K562 (cell line): ENCODE measurements around the gene ACSL5. TPM values are rescaled to one million over a fixed set of nuclear protein-coding genes. Genes with fewer than 3 reads are reported as not detected.

ENCODE experiments used
- CHD7 ChIP-seq: fragments of 200-600 bp; sonication (generic); IDR thresholded peaks from one replicate; pipeline ENCODE4 v1.6.1; 2012; ENCODE audit warnings: mild to moderate bottlenecking, low read depth, low read length, inconsistent platforms
- HNRNPK ChIP-seq: fragments of 200-400 bp; formaldehyde crosslinking; IDR thresholded peaks from one replicate; pipeline ENCODE4 v1.6.1; 2018; ENCODE audit warnings: mild to moderate bottlenecking, low read depth, low read length; ENCODE audit not compliant: poor library complexity, severe bottlenecking
- MLLT1 ChIP-seq, 2 experiments: fragments of 450-650 bp; IDR thresholded peaks; 2 replicates each; pipeline ENCODE4 v1.6.1; 2016
- MTF1 ChIP-seq: fragments of 250-450 bp; sonication (Bioruptor Pico); IDR thresholded peaks from 2 replicates; pipeline ENCODE4 v1.9.0; 2021; ENCODE audit warnings: moderate library complexity, mild to moderate bottlenecking, inconsistent platforms, borderline replicate concordance
- PTRF ChIP-seq: fragments of 450-650 bp; IDR thresholded peaks from 2 replicates; pipeline ENCODE4 v1.6.1; 2016; ENCODE audit warnings: mild to moderate bottlenecking, missing genetic modification characterization, missing compliant biosample characterization
- SETDB1 ChIP-seq: IDR thresholded peaks from one replicate; pipeline ENCODE4 v1.6.1; 2012; ENCODE audit warnings: low read length, control low read depth, inconsistent platforms
- ZNF280B ChIP-seq: fragments of 250-450 bp; sonication (Bioruptor Pico); IDR thresholded peaks from 2 replicates; pipeline ENCODE4 v1.5.1; 2021; ENCODE audit warnings: mild to moderate bottlenecking
- ZNF324 ChIP-seq: fragments of 250-450 bp; sonication (Bioruptor Pico); IDR thresholded peaks from 2 replicates; pipeline ENCODE4 v1.4.0; 2020; ENCODE audit warnings: mild to moderate bottlenecking
- polyA plus RNA-seq, 8 experiments: library from polyadenylated mRNA; depleted of rRNA in 4 of 8; stranded (reverse) in 5 of 8; unstranded in 3 of 8; fragments of >200 nt; fragmentation: Nextera tagmentation in 2 of 8; fragmentation: Illumina TruSeq in 1 of 8; extraction: Ambion mirVana in 2 of 8; extraction: Trizol in 1 of 8; gene quantifications; 2 replicates each; pipeline versions ENCODE4 v1.2.1 to v1.2.3, GENCODE V29; 2011 to 2014; ENCODE audit warnings: inconsistent platforms in 1 of 8, missing spikeins in 1 of 8
- total RNA-seq, 7 experiments: library from RNA; depleted of rRNA in 6 of 7; stranded (reverse); fragments of >200 nt in 6 of 7; fragmentation: Illumina TruSeq in 2 of 7; extraction: Trizol in 2 of 7; gene quantifications; 2 replicates each; pipeline versions ENCODE4 v1.2.1 to v1.2.3, GENCODE V29; 2011 to 2021; ENCODE audit warnings: low replicate concordance in 1 of 7

ACSL5 gene
- total and polyA plus RNA-seq, 9 of the 15 experiments (the other 6 are each of a cell fraction or from before 2014, with no cell fraction given), result 0.19 to 1.4 (median 0.55) TPM

- TF ChIP-seq CHD7, result no peak
- TF ChIP-seq MLLT1 (IDR thresholded peaks at IDR 0.05), result no peak
- no peak for TF ChIP-seq SETDB1
- no peak for TF ChIP-seq ZNF324 (CRISPR knock-in tag)
- TF ChIP-seq MTF1 (CRISPR knock-in tag), result no peak
- no peak for TF ChIP-seq PTRF (tag)
- no peak for TF ChIP-seq HNRNPK
- no peak for TF ChIP-seq ZNF280B
Observed at GRCh38 chr10:112441520-112441919, 67.6 kb downstream of the ACSL5 start (continued).
